GM21737 (cell line): Measurements from ENCODE around the gene ARHGEF19.
"Not testable (repeated sequence)": the region's sequence is repeated elsewhere in the genome, so short reads cannot be mapped to it uniquely, and the experiment has no call there.

Source experiments
- ATAC-seq: cut with Tn5 transposase; IDR thresholded peaks from one replicate; pipeline ENCODE4 v1.9.1; 2021; ENCODE audit warnings: mild to moderate bottlenecking, moderate library complexity; ENCODE audit not compliant: unreplicated experiment

ARHGEF19 gene

GRCh38 chr1:16222716-16223115 lies 10.3 kb upstream of the ARHGEF19 start:
- not testable (repeated sequence) for ATAC-seq

- ATAC-seq = no peak
Measured at GRCh38 chr1:16221499-16221898, 9.0 kb upstream of the ARHGEF19 start.

- ATAC-seq = no peak
Measured at GRCh38 chr1:16219968-16220500, 7.6 kb upstream of the ARHGEF19 start.

- ATAC-seq = no peak
Measured at GRCh38 chr1:16218674-16219071, 6.2 kb upstream of the ARHGEF19 start.

- no peak for ATAC-seq
Measured at GRCh38 chr1:16218014-16218673, 5.7 kb upstream of the ARHGEF19 start.

- ATAC-seq = peak; percentile 88
Measured at GRCh38 chr1:16217061-16217785, 4.8 kb upstream of the ARHGEF19 start.

- ATAC-seq = no peak
Measured at GRCh38 chr1:16215882-16216753, 3.7 kb upstream of the ARHGEF19 start.

GRCh38 chr1:16215240-16215639 lies 2.8 kb upstream of the ARHGEF19 start:
- ATAC-seq = not testable (repeated sequence)

GRCh38 chr1:16213544-16213943 lies 1.1 kb upstream of the ARHGEF19 start:
- not testable (repeated sequence) for ATAC-seq

GRCh38 chr1:16213013-16213412 lies 561 bp upstream of the ARHGEF19 start:
- no peak for ATAC-seq

GRCh38 chr1:16211824-16212223 lies 628 bp downstream of the ARHGEF19 start:
- ATAC-seq = no peak

- no peak for ATAC-seq
Measured at GRCh38 chr1:16210581-16210980, 1.9 kb downstream of the ARHGEF19 start.

- no peak for ATAC-seq
Measured at GRCh38 chr1:16209847-16210407, 2.5 kb downstream of the ARHGEF19 start.

- ATAC-seq = no peak
Measured at GRCh38 chr1:16209132-16209846, 3.2 kb downstream of the ARHGEF19 start.

- no peak for ATAC-seq
Measured at GRCh38 chr1:16208270-16208987, 4.0 kb downstream of the ARHGEF19 start.

- no peak for ATAC-seq
Measured at GRCh38 chr1:16207318-16208269, 4.9 kb downstream of the ARHGEF19 start.

- ATAC-seq = peak; percentile 73
Measured at GRCh38 chr1:16206547-16207317, 5.7 kb downstream of the ARHGEF19 start.
